Hepatocyte (in vitro differentiated cells): ENCODE data around the gene USP49. TPM values are rescaled to one million over a fixed set of nuclear protein-coding genes. Genes with fewer than 3 reads are reported as not detected.

ENCODE experiments used
- DNase-seq: peaks from one replicate; pipeline ENCODE4 v3.0.0-alpha.2; 2016; ENCODE audit warnings: low spot score
- H2AFZ ChIP-seq: fragments of 200-600 bp; sonication (generic); 2 replicates; pipeline ENCODE4 v1.6.0; 2016; ENCODE audit warnings: antibody characterized with exemption, mild to moderate bottlenecking
- H3K27ac ChIP-seq: fragments of 200-600 bp; sonication (generic); 2 replicates; pipeline ENCODE4 v1.5.1; 2016; ENCODE audit warnings: mild to moderate bottlenecking
- H3K27me3 ChIP-seq: fragments of 200-600 bp; sonication (generic); 2 replicates; pipeline ENCODE4 v1.6.1; 2016
- H3K36me3 ChIP-seq: fragments of 200-600 bp; sonication (generic); replicated peaks from 2 replicates; pipeline ENCODE4 v1.5.1; 2016; ENCODE audit warnings: low read depth; ENCODE audit not compliant: insufficient read depth
- H3K4me1 ChIP-seq: fragments of 200-600 bp; sonication (generic); 2 replicates; pipeline ENCODE4 v1.5.1; 2016; ENCODE audit warnings: mild to moderate bottlenecking, moderate library complexity; ENCODE audit not compliant: insufficient read depth
- H3K4me2 ChIP-seq: fragments of 200-600 bp; sonication (generic); 2 replicates; pipeline ENCODE4 v1.6.0; 2016
- H3K4me3 ChIP-seq: fragments of 200-600 bp; sonication (generic); 2 replicates; pipeline ENCODE4 v1.5.1; 2016; ENCODE audit warnings: mild to moderate bottlenecking
- H3K79me2 ChIP-seq: fragments of 200-600 bp; sonication (generic); 2 replicates; pipeline ENCODE4 v1.6.0; 2017; ENCODE audit warnings: mild to moderate bottlenecking
- H3K9me2 ChIP-seq: fragments of 200-600 bp; sonication (generic); replicated peaks from 2 replicates; pipeline ENCODE4 v1.6.0; 2017; ENCODE audit warnings: mild to moderate bottlenecking; ENCODE audit not compliant: insufficient read depth
- H3K9me3 ChIP-seq: fragments of 200-600 bp; sonication (generic); 2 replicates; pipeline ENCODE4 v1.5.1; 2016; ENCODE audit warnings: low read depth, mild to moderate bottlenecking
- H4K20me1 ChIP-seq: fragments of 200-600 bp; sonication (generic); 2 replicates; pipeline ENCODE4 v1.6.0; 2016; ENCODE audit warnings: mild to moderate bottlenecking; ENCODE audit not compliant: insufficient read depth, poor library complexity, severe bottlenecking
- EZH2 ChIP-seq: fragments of 200-600 bp; sonication (generic); IDR thresholded peaks from 2 replicates; pipeline ENCODE4 v1.6.1; 2016; ENCODE audit warnings: antibody characterized with exemption, mild to moderate bottlenecking, borderline replicate concordance
- EZH2phosphoT487 ChIP-seq: fragments of 200-600 bp; sonication (generic); IDR thresholded peaks from one replicate; pipeline ENCODE4 v1.6.1; 2018; ENCODE audit warnings: antibody characterized with exemption, mild to moderate bottlenecking, low read depth, moderate library complexity; ENCODE audit not compliant: unreplicated experiment, severe bottlenecking
- WGBS: methylation state at CpG from one replicate; pipeline ENCODE4 v1.1.6; 2016; ENCODE audit warnings: low lambda C conversion rate; ENCODE audit errors: missing lambda C conversion rate; 5-methylcytosine and 5-hydroxymethylcytosine counted together
- polyA plus RNA-seq: library from polyadenylated mRNA; unstranded; fragments of >200 nt; fragmentation: Nextera tagmentation; extraction: Ambion mirVana; gene quantifications from 2 replicates; pipeline ENCODE4 v1.2.1, GENCODE V29; 2016
- total RNA-seq: library from RNA; depleted of rRNA; stranded (reverse); fragments of >200 nt; gene quantifications from 2 replicates; pipeline ENCODE4 v1.2.3, GENCODE V29; 2014
- TF ChIP-seq, protein P1 (sequence below): fragments of 200-600 bp; sonication (generic); IDR thresholded peaks from 2 replicates; pipeline ENCODE4 v1.5.1; 2016; ENCODE audit warnings: antibody characterized with exemption, mild to moderate bottlenecking; ENCODE audit not compliant: poor library complexity

USP49 gene
- total and polyA plus RNA-seq, 2 experiments from 2014 or later: 1.0 to 2.4 TPM

DNA sequence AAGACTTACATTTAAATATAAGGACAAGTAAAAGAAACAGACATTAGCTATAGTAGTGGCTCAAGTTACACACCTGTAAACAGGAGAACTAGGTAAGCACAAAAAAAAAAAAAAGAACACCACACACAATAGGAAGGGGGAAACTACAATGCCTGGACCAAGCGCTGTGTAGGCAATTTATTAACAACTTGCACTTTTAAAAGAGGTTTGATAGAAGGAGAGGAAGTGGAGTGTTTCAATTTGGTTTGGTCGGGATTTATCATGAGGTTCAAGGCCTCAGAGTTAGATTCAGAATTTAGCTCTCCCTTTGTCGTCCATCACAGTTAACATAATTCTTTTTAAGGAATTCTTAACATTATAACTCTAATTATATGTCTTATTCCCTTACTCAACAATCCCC is 1.1 kb upstream of the USP49 start:
- H3K4me1 ChIP-seq: peaks cover 8% of the 10 kb centered on the region
- no peaks in the 10 kb centered on the region for H3K27me3 ChIP-seq
- H3K27ac ChIP-seq: peak overlapping the region; percentile 95
- H3K36me3 ChIP-seq: no peaks in the 10 kb centered on the region
- no peak for TF ChIP-seq EZH2
- no peak for TF ChIP-seq EZH2phosphoT487
- TF ChIP-seq, protein P1, sequence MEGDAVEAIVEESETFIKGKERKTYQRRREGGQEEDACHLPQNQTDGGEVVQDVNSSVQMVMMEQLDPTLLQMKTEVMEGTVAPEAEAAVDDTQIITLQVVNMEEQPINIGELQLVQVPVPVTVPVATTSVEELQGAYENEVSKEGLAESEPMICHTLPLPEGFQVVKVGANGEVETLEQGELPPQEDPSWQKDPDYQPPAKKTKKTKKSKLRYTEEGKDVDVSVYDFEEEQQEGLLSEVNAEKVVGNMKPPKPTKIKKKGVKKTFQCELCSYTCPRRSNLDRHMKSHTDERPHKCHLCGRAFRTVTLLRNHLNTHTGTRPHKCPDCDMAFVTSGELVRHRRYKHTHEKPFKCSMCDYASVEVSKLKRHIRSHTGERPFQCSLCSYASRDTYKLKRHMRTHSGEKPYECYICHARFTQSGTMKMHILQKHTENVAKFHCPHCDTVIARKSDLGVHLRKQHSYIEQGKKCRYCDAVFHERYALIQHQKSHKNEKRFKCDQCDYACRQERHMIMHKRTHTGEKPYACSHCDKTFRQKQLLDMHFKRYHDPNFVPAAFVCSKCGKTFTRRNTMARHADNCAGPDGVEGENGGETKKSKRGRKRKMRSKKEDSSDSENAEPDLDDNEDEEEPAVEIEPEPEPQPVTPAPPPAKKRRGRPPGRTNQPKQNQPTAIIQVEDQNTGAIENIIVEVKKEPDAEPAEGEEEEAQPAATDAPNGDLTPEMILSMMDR: no peak
- no peaks in the 10 kb centered on the region for H3K79me2 ChIP-seq
- H3K4me2 ChIP-seq: peak overlapping the region; percentile 86
- no peaks in the 10 kb centered on the region for H4K20me1 ChIP-seq
- 62% methylated on average over 3 of the region's 3 CpGs for WGBS
- H2AFZ ChIP-seq: peak overlapping the region; percentile 85
- DNase-seq: no peak
- no peaks in the 10 kb centered on the region for H3K9me2 ChIP-seq
- peak overlapping the region; percentile 98 for H3K4me3 ChIP-seq
- H3K9me3 ChIP-seq: no peaks in the 10 kb centered on the region

DNA sequence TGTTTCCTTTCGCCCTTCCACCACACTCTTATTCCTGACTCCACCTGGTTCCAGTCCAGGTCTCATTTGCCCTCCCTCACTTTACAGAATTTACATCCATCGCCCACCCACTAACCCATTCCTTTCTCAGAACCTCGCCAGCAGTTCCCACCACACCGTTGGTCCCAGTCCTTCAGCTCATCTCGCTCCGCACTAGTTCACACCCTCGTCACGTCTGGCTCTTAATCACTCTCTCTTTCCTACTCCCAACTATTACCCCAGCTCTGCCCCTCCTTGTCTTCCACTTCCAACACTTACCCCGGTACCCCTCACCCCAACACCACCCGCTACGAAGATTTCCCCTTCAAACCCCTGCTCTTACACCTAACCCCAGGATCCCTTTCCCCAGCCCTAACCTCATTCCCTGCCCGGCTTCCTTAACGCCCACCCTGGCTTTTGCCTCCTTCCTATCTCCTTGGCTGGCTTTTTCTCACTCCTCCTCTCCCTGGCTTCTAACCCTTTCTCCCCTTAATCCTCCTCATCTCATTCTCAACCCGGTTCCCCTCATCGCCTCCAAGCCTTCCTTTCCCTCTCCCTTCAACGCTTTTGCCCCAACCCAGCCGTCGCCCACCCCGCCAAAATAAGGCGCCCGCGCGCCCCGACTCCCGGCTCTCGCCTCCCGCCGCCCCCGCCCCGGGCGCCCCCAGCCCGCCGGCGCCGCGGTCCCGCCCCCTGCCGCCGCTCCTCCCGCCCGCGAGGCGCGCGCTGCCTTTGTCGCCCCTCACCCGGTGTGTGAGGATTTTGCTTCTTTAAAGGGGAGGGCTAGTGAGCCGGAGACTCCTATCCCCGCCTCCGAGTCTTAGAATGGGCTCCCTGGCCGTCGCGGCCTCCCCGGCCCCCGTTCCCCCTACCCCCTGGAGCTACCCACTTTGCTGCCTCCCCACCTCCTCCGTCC is 542 bp downstream of the USP49 start:
- H2AFZ ChIP-seq: peak overlapping the region; percentile 85
- H3K4me2 ChIP-seq: peak overlapping the region; percentile 86
- H3K9me3 ChIP-seq: no peaks in the 10 kb centered on the region
- no peaks in the 10 kb centered on the region for H4K20me1 ChIP-seq
- TF ChIP-seq, protein P1: no peak
- no peak for TF ChIP-seq EZH2
- no peak for TF ChIP-seq EZH2phosphoT487
- H3K9me2 ChIP-seq: no peaks in the 10 kb centered on the region
- no peaks in the 10 kb centered on the region for H3K36me3 ChIP-seq
- peak overlapping the region; percentile 95 for H3K27ac ChIP-seq
- H3K79me2 ChIP-seq: no peaks in the 10 kb centered on the region
- peaks cover 8% of the 10 kb centered on the region for H3K4me1 ChIP-seq
- no peaks in the 10 kb centered on the region for H3K27me3 ChIP-seq
- peak overlapping the region; percentile 98 for H3K4me3 ChIP-seq
- peak; percentile 14 for DNase-seq
- 1% methylated on average over 22 of the region's 56 CpGs for WGBS

DNA sequence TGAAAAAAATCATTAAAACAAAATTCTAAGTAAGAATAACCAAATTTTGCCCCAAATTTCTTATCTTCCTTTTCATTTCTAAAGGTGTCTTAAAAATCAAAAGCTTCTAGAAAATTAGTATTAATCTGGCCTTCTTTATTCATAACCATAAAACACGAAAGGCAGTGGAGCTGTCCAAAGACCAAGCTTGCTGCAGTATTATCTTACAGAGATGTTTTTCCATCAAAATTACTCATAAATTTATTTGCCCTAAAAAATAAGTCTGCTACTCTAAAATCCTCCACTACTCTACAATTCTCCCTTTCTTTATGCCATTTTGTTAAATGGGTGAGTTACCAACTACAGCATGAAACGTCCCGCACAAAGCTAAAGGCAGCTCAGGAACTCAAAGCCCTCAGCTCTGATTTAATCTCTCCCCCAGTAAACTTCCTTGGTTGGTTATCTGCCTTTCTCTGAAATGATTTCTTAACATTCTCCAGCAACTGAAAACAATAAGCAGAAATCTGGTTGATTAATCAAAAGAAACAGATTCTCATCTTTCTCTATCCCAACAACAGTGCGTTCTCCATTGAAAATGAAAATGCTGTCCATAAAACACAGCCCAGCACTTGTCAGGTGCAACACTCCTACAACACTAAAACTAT is 2.1 kb downstream of the USP49 start:
- H3K36me3 ChIP-seq: no peaks in the 10 kb centered on the region
- DNase-seq: no peak
- TF ChIP-seq EZH2phosphoT487 (no peak), EZH2 (no peak)
- TF ChIP-seq, protein P1: no peak
- 56% methylated on average over 4 of the region's 4 CpGs for WGBS
- H3K9me3 ChIP-seq: no peaks in the 10 kb centered on the region
- H4K20me1 ChIP-seq: no peaks in the 10 kb centered on the region
- H3K4me1 ChIP-seq: peaks cover 8% of the 10 kb centered on the region
- no peak overlapping the region for H3K27ac ChIP-seq
- peak overlapping the region; percentile 86 for H3K4me2 ChIP-seq
- H2AFZ ChIP-seq: no peak overlapping the region
- no peaks in the 10 kb centered on the region for H3K9me2 ChIP-seq
- no peak overlapping the region for H3K4me3 ChIP-seq
- no peaks in the 10 kb centered on the region for H3K79me2 ChIP-seq
- H3K27me3 ChIP-seq: no peaks in the 10 kb centered on the region
